H9 (cell line): ENCODE results near the gene CCNB1. TPM values are rescaled to one million over a fixed set of nuclear protein-coding genes. Genes with fewer than 3 reads are reported as not detected.
"Not testable (repeated sequence)": the region's sequence is repeated elsewhere in the genome, so short reads cannot be mapped to it uniquely, and the experiment has no call there.

Source experiments
- DNase-seq: peaks from one replicate; pipeline ENCODE4 v3.0.0-alpha.2; 2017
- H2AFZ ChIP-seq: one replicate; pipeline ENCODE4 v1.6.1; 2013; ENCODE audit warnings: mild to moderate bottlenecking, low read length, control low read depth, moderate library complexity
- H2AK5ac ChIP-seq: 2 replicates; pipeline ENCODE4 v1.6.1; 2013; ENCODE audit warnings: low read length, control low read depth, mixed read lengths; ENCODE audit not compliant: insufficient read length
- H2BK120ac ChIP-seq: one replicate; pipeline ENCODE4 v1.6.1; 2013; ENCODE audit warnings: low read depth, mild to moderate bottlenecking, low read length, control low read depth, inconsistent platforms; ENCODE audit not compliant: poor library complexity, severe bottlenecking
- H2BK12ac ChIP-seq: 2 replicates; pipeline ENCODE4 v1.6.1; 2013; ENCODE audit warnings: low read length, control low read depth, mixed read lengths, low read depth; ENCODE audit not compliant: insufficient read length
- H2BK15ac ChIP-seq: 2 replicates; pipeline ENCODE4 v1.6.1; 2013; ENCODE audit warnings: low read depth, low read length, control low read depth
- H2BK20ac ChIP-seq: one replicate; pipeline ENCODE4 v1.6.1; 2013; ENCODE audit warnings: low read depth, mild to moderate bottlenecking, low read length, control low read depth, inconsistent platforms; ENCODE audit not compliant: poor library complexity, severe bottlenecking
- H2BK5ac ChIP-seq: 2 replicates; pipeline ENCODE4 v1.6.1; 2013; ENCODE audit warnings: low read length, control low read depth, mixed read lengths; ENCODE audit not compliant: insufficient read length
- H3K14ac ChIP-seq: 2 replicates; pipeline ENCODE4 v1.6.1; 2013; ENCODE audit warnings: low read length, control low read depth; ENCODE audit not compliant: insufficient read depth
- H3K18ac ChIP-seq: 2 replicates; pipeline ENCODE4 v1.6.1; 2013; ENCODE audit warnings: low read depth, mild to moderate bottlenecking, mixed read lengths, low read length, control low read depth; ENCODE audit not compliant: insufficient read length
- H3K23ac ChIP-seq: 2 replicates; pipeline ENCODE4 v1.6.1; 2013; ENCODE audit warnings: low read length, control low read depth, mixed read lengths, low read depth; ENCODE audit not compliant: insufficient read length
- H3K23me2 ChIP-seq: 2 replicates; pipeline ENCODE4 v1.6.1; 2013; ENCODE audit warnings: low read depth, mild to moderate bottlenecking, mixed read lengths, low read length, control low read depth; ENCODE audit not compliant: insufficient read length, poor library complexity, severe bottlenecking
- H3K27ac ChIP-seq: 2 replicates; pipeline ENCODE4 v1.5.1; 2013; ENCODE audit warnings: low read length, control low read depth, mixed read lengths, low read depth; ENCODE audit not compliant: insufficient read length
- H3K27me3 ChIP-seq: 2 replicates; pipeline ENCODE4 v1.6.1; 2013; ENCODE audit warnings: low read length, control low read depth, inconsistent platforms; ENCODE audit not compliant: insufficient read depth
- H3K4ac ChIP-seq: 2 replicates; pipeline ENCODE4 v1.6.1; 2013; ENCODE audit warnings: low read depth, mild to moderate bottlenecking, control low read depth, inconsistent platforms, low read length, moderate library complexity
- H3K4me1 ChIP-seq: 2 replicates; pipeline ENCODE4 v1.6.1; 2013; ENCODE audit warnings: low read length, control low read depth, inconsistent platforms; ENCODE audit not compliant: insufficient read depth
- H3K4me2 ChIP-seq: 2 replicates; pipeline ENCODE4 v1.6.1; 2013; ENCODE audit warnings: low read length, control low read depth, mixed read lengths; ENCODE audit not compliant: insufficient read length, insufficient read depth
- H3K56ac ChIP-seq: 2 replicates; pipeline ENCODE4 v1.6.1; 2013; ENCODE audit warnings: low read depth, mild to moderate bottlenecking, mixed read lengths, low read length, control low read depth; ENCODE audit not compliant: insufficient read length
- H3K79me1 ChIP-seq: 2 replicates; pipeline ENCODE4 v1.6.1; 2013; ENCODE audit warnings: low read depth, mild to moderate bottlenecking, moderate library complexity, low read length, control low read depth, inconsistent platforms; ENCODE audit not compliant: insufficient read depth, poor library complexity, severe bottlenecking
- H3K79me2 ChIP-seq: 2 replicates; pipeline ENCODE4 v1.6.1; 2013; ENCODE audit warnings: low read length, control low read depth, inconsistent platforms; ENCODE audit not compliant: insufficient read depth
- H3K9ac ChIP-seq: 2 replicates; pipeline ENCODE4 v1.6.1; 2013; ENCODE audit warnings: low read length, control low read depth, mixed read lengths; ENCODE audit not compliant: insufficient read length; ENCODE audit errors: extremely low read depth
- H3K9me3 ChIP-seq: one replicate; pipeline ENCODE4 v1.6.1; 2013; ENCODE audit warnings: low read depth, low read length, inconsistent platforms; ENCODE audit not compliant: control insufficient read depth
- H3T11ph ChIP-seq: one replicate; pipeline ENCODE4 v1.6.1; 2013; ENCODE audit warnings: mild to moderate bottlenecking, low read length, control low read depth, inconsistent platforms
- H4K20me1 ChIP-seq: one replicate; pipeline ENCODE4 v1.6.1; 2013; ENCODE audit not compliant: control insufficient read depth, insufficient read length, insufficient read depth
- H4K5ac ChIP-seq: 2 replicates; pipeline ENCODE4 v1.6.1; 2013; ENCODE audit warnings: low read depth, mild to moderate bottlenecking, mixed read lengths, low read length, control low read depth; ENCODE audit not compliant: insufficient read length
- H4K8ac ChIP-seq: replicated peaks from 2 replicates; pipeline ENCODE4 v1.6.1; 2013; ENCODE audit warnings: low read length, control low read depth, mixed read lengths, low read depth; ENCODE audit not compliant: insufficient read length
- H4K91ac ChIP-seq: 2 replicates; pipeline ENCODE4 v1.6.1; 2013; ENCODE audit warnings: low read depth, mild to moderate bottlenecking, moderate library complexity, mixed read lengths, low read length, control low read depth; ENCODE audit not compliant: insufficient read length
- H3K27ac Mint-ChIP-seq, 3 experiments: 2 replicates in 2 of 3; 3 replicates in 1 of 3; pipeline ENCODE4 v1.8.0; 2020 to 2021; ENCODE audit warnings: mixed read lengths in 3 of 3, mild to moderate bottlenecking in 1 of 3, moderate library complexity in 1 of 3
- H3K27me3 Mint-ChIP-seq: 2 replicates; pipeline ENCODE4 v1.8.0; 2021; ENCODE audit warnings: low read depth, mild to moderate bottlenecking, moderate library complexity, mixed read lengths
- H3K36me3 Mint-ChIP-seq, 3 experiments: 2 replicates in 2 of 3; 3 replicates in 1 of 3; pipeline ENCODE4 v1.8.0; 2020 to 2021; ENCODE audit warnings: low read depth in 3 of 3, mixed read lengths in 3 of 3; ENCODE audit not compliant: insufficient read depth in 1 of 3
- H3K4me1 Mint-ChIP-seq, 2 experiments: 2 replicates each; pipeline ENCODE4 v1.8.0; 2020; ENCODE audit warnings: mixed read lengths in 2 of 2
- H3K4me3 Mint-ChIP-seq, 2 experiments: 2 replicates in 1 of 2; 3 replicates in 1 of 2; pipeline ENCODE4 v1.8.0; 2020 to 2021; ENCODE audit warnings: mild to moderate bottlenecking in 2 of 2, mixed read lengths in 2 of 2, moderate library complexity in 1 of 2
- H3K9me3 Mint-ChIP-seq, 2 experiments: 2 replicates in 1 of 2; 3 replicates in 1 of 2; pipeline ENCODE4 v1.8.0; 2020; ENCODE audit warnings: mild to moderate bottlenecking in 2 of 2, mixed read lengths in 2 of 2, moderate library complexity in 1 of 2
- WGBS: extraction: QIAGEN DNeasy Blood & Tissue Kit; methylation state at CpG from one replicate; pipeline ENCODE4 v1.1.7; 2013; ENCODE audit warnings: missing lambda C conversion rate, low lambda C conversion rate, mixed read lengths; ENCODE audit not compliant: insufficient read length; ENCODE audit errors: extremely low coverage; 5-methylcytosine and 5-hydroxymethylcytosine counted together
- total RNA-seq: library from RNA; stranded (reverse); gene quantifications from 2 replicates; pipeline ENCODE4 v1.2.1, GENCODE V29; 2021
- TF ChIP-seq, protein P1 (sequence below): fragments of 200-600 bp; sonication (generic); conservative IDR thresholded peaks from 3 replicates; pipeline ENCODE4 v1.8.0; 2021; ENCODE audit warnings: antibody characterized with exemption, mild to moderate bottlenecking

Gene CCNB1
- total RNA-seq, 1 experiment from 2014 or later, result 310 TPM

- H3K14ac ChIP-seq, result no peak overlapping the region
- peaks cover 9% of the 10 kb centered on the region; the same call in 1 of the 2 replicates for H3K79me2 ChIP-seq
- no peak overlapping the region for H3K27ac ChIP-seq
- no peaks in the 10 kb centered on the region for H3K27me3 ChIP-seq
- H3K4me1 ChIP-seq, result no peaks in the 10 kb centered on the region
- H2BK20ac ChIP-seq, result no peak overlapping the region
- no peaks in the 10 kb centered on the region; a peak in 1 of 5 replicates for H3K9me3 Mint-ChIP-seq
- TF ChIP-seq, protein P1, sequence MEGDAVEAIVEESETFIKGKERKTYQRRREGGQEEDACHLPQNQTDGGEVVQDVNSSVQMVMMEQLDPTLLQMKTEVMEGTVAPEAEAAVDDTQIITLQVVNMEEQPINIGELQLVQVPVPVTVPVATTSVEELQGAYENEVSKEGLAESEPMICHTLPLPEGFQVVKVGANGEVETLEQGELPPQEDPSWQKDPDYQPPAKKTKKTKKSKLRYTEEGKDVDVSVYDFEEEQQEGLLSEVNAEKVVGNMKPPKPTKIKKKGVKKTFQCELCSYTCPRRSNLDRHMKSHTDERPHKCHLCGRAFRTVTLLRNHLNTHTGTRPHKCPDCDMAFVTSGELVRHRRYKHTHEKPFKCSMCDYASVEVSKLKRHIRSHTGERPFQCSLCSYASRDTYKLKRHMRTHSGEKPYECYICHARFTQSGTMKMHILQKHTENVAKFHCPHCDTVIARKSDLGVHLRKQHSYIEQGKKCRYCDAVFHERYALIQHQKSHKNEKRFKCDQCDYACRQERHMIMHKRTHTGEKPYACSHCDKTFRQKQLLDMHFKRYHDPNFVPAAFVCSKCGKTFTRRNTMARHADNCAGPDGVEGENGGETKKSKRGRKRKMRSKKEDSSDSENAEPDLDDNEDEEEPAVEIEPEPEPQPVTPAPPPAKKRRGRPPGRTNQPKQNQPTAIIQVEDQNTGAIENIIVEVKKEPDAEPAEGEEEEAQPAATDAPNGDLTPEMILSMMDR, result no peak
- H2BK12ac ChIP-seq, result no peak overlapping the region
- H4K91ac ChIP-seq, result no peak overlapping the region
- no peak overlapping the region for H3T11ph ChIP-seq
- no peak overlapping the region for H2AK5ac ChIP-seq
- no peak overlapping the region for H3K9ac ChIP-seq
- no peak overlapping the region for H2AFZ ChIP-seq
- no peak for DNase-seq
- WGBS, result no CpG with 5 or more reads among the region's 3 CpGs
- H3K9me3 ChIP-seq, result no peaks in the 10 kb centered on the region
- no peak overlapping the region for H2BK5ac ChIP-seq
- H3K79me1 ChIP-seq, result peaks cover 12% of the 10 kb centered on the region
- no peak overlapping the region for H2BK15ac ChIP-seq
- no peak overlapping the region for H4K8ac ChIP-seq
- H3K4me1 Mint-ChIP-seq, result peaks cover 23 to 29% of the 10 kb centered on the region in 2 experiments
- H3K23ac ChIP-seq, result no peak overlapping the region
- peak overlapping the region in 2 of 3 experiments; percentile 47 to 89; a peak in 2 of 7 replicates for H3K27ac Mint-ChIP-seq
- H3K23me2 ChIP-seq, result peaks cover 4% of the 10 kb centered on the region
- H3K4me2 ChIP-seq, result no peak overlapping the region
- no peaks in the 10 kb centered on the region for H3K27me3 Mint-ChIP-seq
- no peak overlapping the region for H3K56ac ChIP-seq
- peaks cover 73 to 85% (median 82%) of the 10 kb centered on the region in 3 experiments for H3K36me3 Mint-ChIP-seq
- no peak overlapping the region for H3K18ac ChIP-seq
- no peak overlapping the region for H2BK120ac ChIP-seq
- no peak overlapping the region for H3K4ac ChIP-seq
- H3K4me3 Mint-ChIP-seq, result no peak overlapping the region
- no peaks in the 10 kb centered on the region for H4K20me1 ChIP-seq
- no peak overlapping the region for H4K5ac ChIP-seq
Measured at GRCh38 chr5:69170969-69171368, 4.0 kb downstream of the CCNB1 start.

GRCh38 chr5:69181659-69182293, 14.8 kb downstream of the CCNB1 start:
- H3T11ph ChIP-seq, result not testable (repeated sequence)
- H3K36me3 Mint-ChIP-seq, result peaks cover 7 to 16% (median 15%) of the 10 kb centered on the region in 3 experiments

More at GRCh38 chr5:69181659-69182293, 14.8 kb downstream of the CCNB1 start:
- H2BK5ac ChIP-seq, H3K27me3 ChIP-seq, H3K14ac ChIP-seq, H4K8ac ChIP-seq, H3K79me1 ChIP-seq, H2AK5ac ChIP-seq, H2BK12ac ChIP-seq, H4K20me1 ChIP-seq, H3K56ac ChIP-seq, H3K27ac ChIP-seq, H4K5ac ChIP-seq, H3K23ac ChIP-seq, H3K23me2 ChIP-seq, DNase-seq, H3K9me3 ChIP-seq, H3K9ac ChIP-seq, H3K4me1 ChIP-seq, H2BK120ac ChIP-seq, H2AFZ ChIP-seq, H3K27me3 Mint-ChIP-seq, H3K4ac ChIP-seq, H3K9me3 Mint-ChIP-seq, H4K91ac ChIP-seq, H3K18ac ChIP-seq, H3K4me2 ChIP-seq, H3K4me3 Mint-ChIP-seq, H2BK20ac ChIP-seq, H3K79me2 ChIP-seq, H3K4me1 Mint-ChIP-seq, H2BK15ac ChIP-seq: not testable (repeated sequence)
- WGBS, result no CpG with 5 or more reads among the region's 15 CpGs
- H3K27ac Mint-ChIP-seq, result peak overlapping the region in 1 of 3 experiments; percentile 55; a peak in 1 of 7 replicates
